Measurements from ENCODE around the gene DCAF12. TPM values are rescaled to one million over a fixed set of nuclear protein-coding genes. Genes with fewer than 3 reads are reported as not detected.

DCAF12 gene
- total and polyA plus RNA-seq, 4 donors, result 8.4 to 120 (median 16.0) TPM

DNA sequence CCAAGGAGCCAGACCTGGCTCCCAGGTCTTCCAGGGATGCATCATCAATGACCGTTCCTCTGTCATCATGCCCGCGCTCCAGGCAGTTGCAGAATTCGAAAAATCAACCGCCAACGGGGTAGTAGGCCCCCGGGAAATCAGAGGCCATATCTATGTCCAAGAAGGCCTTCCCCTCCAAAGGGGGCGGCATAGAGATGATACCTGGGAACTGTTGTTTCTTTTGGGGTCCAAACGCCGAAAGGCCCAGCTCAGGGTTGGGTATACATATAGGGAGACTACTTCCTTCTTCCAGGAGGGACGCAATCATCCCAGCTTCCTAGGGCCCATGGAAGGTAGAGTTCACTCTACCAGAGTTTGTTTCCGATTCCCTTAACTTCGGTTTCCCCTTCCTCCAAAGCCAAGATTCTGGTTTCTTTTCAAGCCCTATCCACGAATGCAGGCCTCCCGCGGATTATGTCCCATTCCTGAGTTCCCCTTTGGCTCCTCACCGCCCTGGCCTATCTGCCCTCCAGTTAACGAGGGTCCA lies 754 bp downstream of the DCAF12 start:
- H3K27me3 ChIP-seq (ENCODE audit: control insufficient read depth in 4 of 4, insufficient read depth in 4 of 4, low read length in 3 of 4), result no peaks in the 10 kb centered on the region
- WGBS, result 4% methylated on average over 18 of the region's 18 CpGs
- H3K4me3 ChIP-seq (ENCODE audit: low read depth in 1 of 3, low read length in 3 of 3), result peak overlapping the region; percentile 83 to 94 (median 87)
- H3K27ac ChIP-seq (ENCODE audit: low read depth in 1 of 2, low read length in 2 of 2), result peak overlapping the region; percentile 90 to 92
- peak overlapping the region; percentile 91 to 94 for H3K9ac ChIP-seq (ENCODE audit: low read depth in 1 of 2, low read length in 2 of 2)
- H3K9me3 ChIP-seq (ENCODE audit: control insufficient read depth in 4 of 4, low read length in 3 of 4), result no peaks in the 10 kb centered on the region
- no peak for TF ChIP-seq HNF4A (conservative IDR thresholded peaks at IDR 0.05)
- TF ChIP-seq TAF1 (conservative IDR thresholded peaks at IDR 0.05), result no peak
- TF ChIP-seq RXRA (IDR thresholded peaks at IDR 0.05), result no peak
- TF ChIP-seq, protein P1, sequence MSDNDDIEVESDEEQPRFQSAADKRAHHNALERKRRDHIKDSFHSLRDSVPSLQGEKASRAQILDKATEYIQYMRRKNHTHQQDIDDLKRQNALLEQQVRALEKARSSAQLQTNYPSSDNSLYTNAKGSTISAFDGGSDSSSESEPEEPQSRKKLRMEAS (IDR thresholded peaks at IDR 0.05), result no peak
- TF ChIP-seq RAD21 (IDR thresholded peaks at IDR 0.05), result no peak
- TF ChIP-seq, protein P2, sequence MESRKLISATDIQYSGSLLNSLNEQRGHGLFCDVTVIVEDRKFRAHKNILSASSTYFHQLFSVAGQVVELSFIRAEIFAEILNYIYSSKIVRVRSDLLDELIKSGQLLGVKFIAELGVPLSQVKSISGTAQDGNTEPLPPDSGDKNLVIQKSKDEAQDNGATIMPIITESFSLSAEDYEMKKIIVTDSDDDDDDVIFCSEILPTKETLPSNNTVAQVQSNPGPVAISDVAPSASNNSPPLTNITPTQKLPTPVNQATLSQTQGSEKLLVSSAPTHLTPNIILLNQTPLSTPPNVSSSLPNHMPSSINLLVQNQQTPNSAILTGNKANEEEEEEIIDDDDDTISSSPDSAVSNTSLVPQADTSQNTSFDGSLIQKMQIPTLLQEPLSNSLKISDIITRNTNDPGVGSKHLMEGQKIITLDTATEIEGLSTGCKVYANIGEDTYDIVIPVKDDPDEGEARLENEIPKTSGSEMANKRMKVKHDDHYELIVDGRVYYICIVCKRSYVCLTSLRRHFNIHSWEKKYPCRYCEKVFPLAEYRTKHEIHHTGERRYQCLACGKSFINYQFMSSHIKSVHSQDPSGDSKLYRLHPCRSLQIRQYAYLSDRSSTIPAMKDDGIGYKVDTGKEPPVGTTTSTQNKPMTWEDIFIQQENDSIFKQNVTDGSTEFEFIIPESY (IDR thresholded peaks at IDR 0.05), result no peak
- peaks cover 4 to 38% (median 22%) of the 10 kb centered on the region in 4 donors for H3K4me1 ChIP-seq (ENCODE audit: control insufficient read depth in 4 of 4, insufficient read depth in 4 of 4, low read length in 3 of 4)
- H3K36me3 ChIP-seq (ENCODE audit: control insufficient read depth in 4 of 4, insufficient read depth in 3 of 4, low read depth in 1 of 4, low read length in 3 of 4), result peaks cover 0 to 13% (median under 1%) of the 10 kb centered on the region in 4 donors
- peak; percentile 50 for DNase-seq (ENCODE audit: low spot score)

DNA sequence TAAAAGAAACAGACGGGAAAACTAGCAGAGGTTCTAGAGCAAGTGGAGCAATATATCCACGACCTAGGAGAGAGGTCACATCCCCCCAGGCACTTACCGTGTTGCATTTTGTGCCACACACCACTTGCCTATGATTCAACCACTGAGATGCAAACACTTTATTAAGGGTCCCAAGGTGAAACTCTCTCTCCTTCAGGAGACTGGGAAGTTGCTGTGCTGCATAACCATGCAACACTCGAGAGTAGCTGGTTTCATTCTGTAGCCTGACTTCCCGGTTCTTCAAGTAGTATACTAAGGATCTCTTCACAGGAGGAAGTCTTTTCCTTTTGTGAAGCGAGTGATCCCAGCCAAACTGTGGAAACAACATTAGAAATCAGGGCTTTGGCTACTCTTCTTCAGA lies 1.6 kb downstream of the DCAF12 start:
- H3K27me3 ChIP-seq (ENCODE audit: control insufficient read depth in 4 of 4, insufficient read depth in 4 of 4, low read length in 3 of 4), result no peaks in the 10 kb centered on the region
- peaks cover 4 to 38% (median 22%) of the 10 kb centered on the region in 4 donors for H3K4me1 ChIP-seq (ENCODE audit: control insufficient read depth in 4 of 4, insufficient read depth in 4 of 4, low read length in 3 of 4)
- peaks cover 0 to 13% (median under 1%) of the 10 kb centered on the region in 4 donors for H3K36me3 ChIP-seq (ENCODE audit: control insufficient read depth in 4 of 4, insufficient read depth in 3 of 4, low read depth in 1 of 4, low read length in 3 of 4)
- peak overlapping the region in 2 of 3 donors; percentile 83 to 87 for H3K4me3 ChIP-seq (ENCODE audit: low read depth in 1 of 3, low read length in 3 of 3)
- H3K9ac ChIP-seq (ENCODE audit: low read depth in 1 of 2, low read length in 2 of 2), result peak overlapping the region; percentile 91 to 94
- DNase-seq (ENCODE audit: low spot score), result no peak
- no peak for TF ChIP-seq SP1 (IDR thresholded peaks at IDR 0.05)
- TF ChIP-seq, protein P3, sequence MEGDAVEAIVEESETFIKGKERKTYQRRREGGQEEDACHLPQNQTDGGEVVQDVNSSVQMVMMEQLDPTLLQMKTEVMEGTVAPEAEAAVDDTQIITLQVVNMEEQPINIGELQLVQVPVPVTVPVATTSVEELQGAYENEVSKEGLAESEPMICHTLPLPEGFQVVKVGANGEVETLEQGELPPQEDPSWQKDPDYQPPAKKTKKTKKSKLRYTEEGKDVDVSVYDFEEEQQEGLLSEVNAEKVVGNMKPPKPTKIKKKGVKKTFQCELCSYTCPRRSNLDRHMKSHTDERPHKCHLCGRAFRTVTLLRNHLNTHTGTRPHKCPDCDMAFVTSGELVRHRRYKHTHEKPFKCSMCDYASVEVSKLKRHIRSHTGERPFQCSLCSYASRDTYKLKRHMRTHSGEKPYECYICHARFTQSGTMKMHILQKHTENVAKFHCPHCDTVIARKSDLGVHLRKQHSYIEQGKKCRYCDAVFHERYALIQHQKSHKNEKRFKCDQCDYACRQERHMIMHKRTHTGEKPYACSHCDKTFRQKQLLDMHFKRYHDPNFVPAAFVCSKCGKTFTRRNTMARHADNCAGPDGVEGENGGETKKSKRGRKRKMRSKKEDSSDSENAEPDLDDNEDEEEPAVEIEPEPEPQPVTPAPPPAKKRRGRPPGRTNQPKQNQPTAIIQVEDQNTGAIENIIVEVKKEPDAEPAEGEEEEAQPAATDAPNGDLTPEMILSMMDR (IDR thresholded peaks at IDR 0.05; ENCODE audit: low read depth, low read length, missing input control), result no peak
- WGBS, result 62% methylated on average over 6 of the region's 6 CpGs
- H3K9me3 ChIP-seq (ENCODE audit: control insufficient read depth in 4 of 4, low read length in 3 of 4), result no peaks in the 10 kb centered on the region
- no peak overlapping the region for H3K27ac ChIP-seq (ENCODE audit: low read depth in 1 of 2, low read length in 2 of 2)

DNA sequence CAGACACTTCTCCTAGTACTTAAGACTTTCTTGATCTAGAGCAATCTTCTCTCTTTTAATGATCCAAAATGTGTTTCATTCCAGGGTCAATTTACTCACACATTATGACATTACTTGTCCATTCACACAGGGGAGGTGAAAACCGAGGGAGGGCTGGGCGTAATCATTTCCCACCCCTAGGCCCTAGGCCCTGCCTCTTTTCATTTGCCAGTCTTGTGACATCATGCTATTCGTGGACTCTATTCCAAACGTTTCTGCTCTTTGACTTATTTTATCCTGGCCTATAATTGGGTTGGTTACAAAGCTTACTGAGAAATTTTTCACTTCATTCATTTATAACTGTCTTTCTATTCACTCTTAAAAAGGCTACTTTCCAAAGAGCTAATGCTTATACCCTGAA lies 2.4 kb downstream of the DCAF12 start:
- WGBS, result 40% methylated on average over 4 of the region's 4 CpGs
- no peaks in the 10 kb centered on the region for H3K27me3 ChIP-seq (ENCODE audit: control insufficient read depth in 4 of 4, insufficient read depth in 4 of 4, low read length in 3 of 4)
- no peak for TF ChIP-seq RXRA (IDR thresholded peaks at IDR 0.05)
- TF ChIP-seq GABPA (IDR thresholded peaks at IDR 0.05 in 1 of 2, conservative IDR thresholded peaks at IDR 0.05 in 1 of 2), result no peak
- TF ChIP-seq JUND (IDR thresholded peaks at IDR 0.05), result no peak
- no peak for TF ChIP-seq SP1 (IDR thresholded peaks at IDR 0.05)
- TF ChIP-seq, protein P3 (IDR thresholded peaks at IDR 0.05; ENCODE audit: low read depth, low read length, missing input control), result no peak
- TF ChIP-seq FOXA1 (IDR thresholded peaks at IDR 0.05), result no peak
- TF ChIP-seq YY1 (IDR thresholded peaks at IDR 0.05), result no peak
- TF ChIP-seq, protein P2 (IDR thresholded peaks at IDR 0.05), result no peak
- TF ChIP-seq, protein P4, sequence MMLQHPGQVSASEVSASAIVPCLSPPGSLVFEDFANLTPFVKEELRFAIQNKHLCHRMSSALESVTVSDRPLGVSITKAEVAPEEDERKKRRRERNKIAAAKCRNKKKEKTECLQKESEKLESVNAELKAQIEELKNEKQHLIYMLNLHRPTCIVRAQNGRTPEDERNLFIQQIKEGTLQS (IDR thresholded peaks at IDR 0.05), result no peak
- no peak for TF ChIP-seq RAD21 (IDR thresholded peaks at IDR 0.05)
- no peak for TF ChIP-seq NR2F2 (IDR thresholded peaks at IDR 0.05)
- TF ChIP-seq TAF1 (conservative IDR thresholded peaks at IDR 0.05), result no peak
- no peak for TF ChIP-seq HNF4G (IDR thresholded peaks at IDR 0.05)
- no peak for TF ChIP-seq EGR1 (IDR thresholded peaks at IDR 0.05; ENCODE audit: low read depth in 2 of 2)
- TF ChIP-seq, protein P1 (IDR thresholded peaks at IDR 0.05), result no peak
- no peak overlapping the region for H3K4me3 ChIP-seq (ENCODE audit: low read depth in 1 of 3, low read length in 3 of 3)
- no peak overlapping the region for H3K9ac ChIP-seq (ENCODE audit: low read depth in 1 of 2, low read length in 2 of 2)
- H3K36me3 ChIP-seq (ENCODE audit: control insufficient read depth in 4 of 4, insufficient read depth in 3 of 4, low read depth in 1 of 4, low read length in 3 of 4), result peaks cover 0 to 13% (median 2%) of the 10 kb centered on the region in 4 donors
- H3K4me1 ChIP-seq (ENCODE audit: control insufficient read depth in 4 of 4, insufficient read depth in 4 of 4, low read length in 3 of 4), result peaks cover 4 to 38% (median 22%) of the 10 kb centered on the region in 4 donors
- DNase-seq (ENCODE audit: low spot score), result no peak
- H3K27ac ChIP-seq (ENCODE audit: low read depth in 1 of 2, low read length in 2 of 2), result peak overlapping the region; percentile 12 to 29
- no peaks in the 10 kb centered on the region for H3K9me3 ChIP-seq (ENCODE audit: control insufficient read depth in 4 of 4, low read length in 3 of 4)

Measured in liver (tissue), 9 donors.